Measurements from ENCODE around the gene LMX1A. TPM values are rescaled to one million over a fixed set of nuclear protein-coding genes. Genes with fewer than 3 reads are reported as not detected.

The LMX1A gene
- total and polyA plus RNA-seq, 2 experiments from 2014 or later = not detected

- Histone ChIP-seq H3K4me1 (ENCODE audit: low read depth) (no peaks in the 10 kb centered on the region), H3K36me3 (no peaks in the 10 kb centered on the region), H3K27me3 (no peaks in the 10 kb centered on the region), H3K4me3 (no peak overlapping the region), H3K27ac (no peak overlapping the region), H3K9me3 (ENCODE audit: low read depth) (no peaks in the 10 kb centered on the region)
- no peak for DNase-seq (ENCODE audit: low read depth in 1 of 2, low spot score in 1 of 2)
- TF ChIP-seq CTCF (IDR thresholded peaks at IDR 0.05; ENCODE audit: low read depth, low read length) = no peak
These were observed 138.6 kb downstream of the LMX1A start for GRCh38 chr1:165217958-165218357.

GRCh38 chr1:165216254-165216653 lies 140.3 kb downstream of the LMX1A start:
- no peaks in the 10 kb centered on the region for H3K4me1 ChIP-seq (ENCODE audit: low read depth)
- H3K36me3 ChIP-seq = no peaks in the 10 kb centered on the region
- DNase-seq (ENCODE audit: low read depth in 1 of 2, low spot score in 1 of 2) = no peak
- H3K4me3 ChIP-seq = no peak overlapping the region
- no peak for TF ChIP-seq CTCF (IDR thresholded peaks at IDR 0.05; ENCODE audit: low read depth, low read length)
- H3K27me3 ChIP-seq = no peaks in the 10 kb centered on the region
- H3K9me3 ChIP-seq (ENCODE audit: low read depth) = no peaks in the 10 kb centered on the region
- no peak overlapping the region for H3K27ac ChIP-seq

GRCh38 chr1:165215676-165216075 lies 140.8 kb downstream of the LMX1A start:
- no peak for TF ChIP-seq CTCF (IDR thresholded peaks at IDR 0.05; ENCODE audit: low read depth, low read length)
- no peak overlapping the region for H3K4me3 ChIP-seq
- H3K36me3 ChIP-seq = no peaks in the 10 kb centered on the region
- no peak overlapping the region for H3K27ac ChIP-seq
- H3K4me1 ChIP-seq (ENCODE audit: low read depth) = no peaks in the 10 kb centered on the region
- H3K27me3 ChIP-seq = no peaks in the 10 kb centered on the region
- no peak for DNase-seq (ENCODE audit: low read depth in 1 of 2, low spot score in 1 of 2)
- H3K9me3 ChIP-seq (ENCODE audit: low read depth) = no peaks in the 10 kb centered on the region

GRCh38 chr1:165212229-165212628 lies 144.3 kb downstream of the LMX1A start:
- TF ChIP-seq CTCF (IDR thresholded peaks at IDR 0.05; ENCODE audit: low read depth, low read length) = no peak
- DNase-seq (ENCODE audit: low read depth in 1 of 2, low spot score in 1 of 2) = no peak
- H3K36me3 ChIP-seq = no peaks in the 10 kb centered on the region
- H3K9me3 ChIP-seq (ENCODE audit: low read depth) = no peaks in the 10 kb centered on the region
- no peaks in the 10 kb centered on the region for H3K4me1 ChIP-seq (ENCODE audit: low read depth)
- H3K4me3 ChIP-seq = no peak overlapping the region
- H3K27me3 ChIP-seq = no peaks in the 10 kb centered on the region
- no peak overlapping the region for H3K27ac ChIP-seq

GRCh38 chr1:165207853-165208515 lies 148.5 kb downstream of the LMX1A start:
- no peak for DNase-seq (ENCODE audit: low read depth in 1 of 2, low spot score in 1 of 2)
- no peaks in the 10 kb centered on the region for H3K9me3 ChIP-seq (ENCODE audit: low read depth)
- H3K36me3 ChIP-seq = no peaks in the 10 kb centered on the region
- no peaks in the 10 kb centered on the region for H3K27me3 ChIP-seq
- H3K4me1 ChIP-seq (ENCODE audit: low read depth) = no peaks in the 10 kb centered on the region
- H3K4me3 ChIP-seq = no peak overlapping the region
- no peak overlapping the region for H3K27ac ChIP-seq
- no peak for TF ChIP-seq CTCF (IDR thresholded peaks at IDR 0.05; ENCODE audit: low read depth, low read length)

All from cardiac muscle cell (in vitro differentiated cells and primary cell).